Heart left ventricle (tissue), 16 donors: ENCODE measurements around the gene OR6K2. TPM values are rescaled to one million over a fixed set of nuclear protein-coding genes. Genes with fewer than 3 reads are reported as not detected.
A peak's percentile ranks its signal among the peaks of the same experiment; 100 is the strongest.

ENCODE experiments used
- ATAC-seq, 4 donors: fragments of 200-7000 bp; cut with Tn5 transposase; one replicate each; pipeline ENCODE4 v1.9.1; 2020 to 2022; ENCODE audit warnings: moderate library complexity in 4 of 4, mild to moderate bottlenecking in 3 of 4, moderate number of reproducible peaks in 1 of 4
- DNase-seq, 5 donors: peaks; one replicate each; pipeline ENCODE4 v3.0.0-alpha.2; 2020
- H3K27ac ChIP-seq, 12 donors: fragments of 200-600 bp; sonication (generic) in 4 of 12; one replicate each; pipeline versions ENCODE4 v1.5.0 to v1.8.0; 2016 to 2022; ENCODE audit warnings: mild to moderate bottlenecking in 2 of 12
- H3K27me3 ChIP-seq, 9 donors: fragments of 200-600 bp; sonication (generic) in 2 of 9; one replicate each; pipeline versions ENCODE4 v1.5.1 to v1.8.0; 2016 to 2022; ENCODE audit warnings: mild to moderate bottlenecking in 3 of 9
- H3K36me3 ChIP-seq, 9 donors: fragments of 200-600 bp; sonication (generic) in 2 of 9; one replicate each; pipeline versions ENCODE4 v1.5.0 to v1.8.0; 2018 to 2022; ENCODE audit warnings: mild to moderate bottlenecking in 2 of 9
- H3K4me1 ChIP-seq, 12 donors: fragments of 200-600 bp; sonication (generic) in 4 of 12; one replicate each; pipeline versions ENCODE4 v1.5.0 to v1.8.0; 2016 to 2022; ENCODE audit warnings: mild to moderate bottlenecking in 3 of 12
- H3K4me3 ChIP-seq, 12 donors: fragments of 200-600 bp; sonication (generic) in 4 of 12; one replicate each; pipeline versions ENCODE4 v1.5.0 to v1.8.0; 2017 to 2022; ENCODE audit warnings: mild to moderate bottlenecking in 9 of 12, moderate library complexity in 4 of 12
- H3K9me3 ChIP-seq, 12 donors: fragments of 200-600 bp; sonication (generic) in 4 of 12; one replicate each; pipeline versions ENCODE4 v1.5.0 to v1.8.0; 2016 to 2022; ENCODE audit warnings: mild to moderate bottlenecking in 1 of 12
- POLR2A ChIP-seq, 2 donors: fragments of 450-650 bp; IDR thresholded peaks; one replicate each; pipeline ENCODE4 v1.6.1; 2017; ENCODE audit warnings: antibody characterized with exemption in 2 of 2, mild to moderate bottlenecking in 2 of 2, moderate library complexity in 2 of 2
- WGBS, 4 donors: extraction: QIAGEN DNeasy Blood & Tissue Kit in 2 of 4; methylation state at CpG; one replicate each; pipeline versions ENCODE4 v1.1.5 to v1.1.7; 2013 to 2018; 5-methylcytosine and 5-hydroxymethylcytosine counted together
- intact Hi-C, 10 donors: fragments of 100-400 bp; cut with DNase I; formaldehyde crosslinking; loops; one replicate each; pipeline versions ENCODE4 v1.11.1 to v1.14.2; 2022
- polyA plus RNA-seq, 2 donors: library from polyadenylated mRNA; stranded (reverse); fragments of 200-250 nt; gene quantifications; one replicate each; pipeline ENCODE4 v1.2.3, GENCODE V29; 2013
- total RNA-seq, 9 donors: library from RNA; depleted of rRNA in 2 of 9; stranded (reverse); fragments of >200 nt in 2 of 9; fragmentation: NEBNext Ultra II Directional in 3 of 9; extraction: Animal tissue kit (Norgen Biotek cat#: 25700) in 3 of 9; gene quantifications; one replicate each; pipeline versions ENCODE4 v1.1.0 to v1.2.4, GENCODE V29; 2016 to 2023
- TF ChIP-seq, protein P1 (sequence below), 12 donors: fragments of 200-600 bp; sonication (generic) in 4 of 12; IDR thresholded peaks; one replicate each; pipeline versions ENCODE4 v1.5.0 to v1.8.0; 2018 to 2022; ENCODE audit warnings: antibody characterized with exemption in 12 of 12, mild to moderate bottlenecking in 5 of 12
- donor health status: ischemic (EF 13 %, LVEDD 7.1; RV severe dilation, severe dysfunction).
- donor health status: healthy with polysubstance abuse.
- donor health status: DM: no; HTN: yes; CAD: no.
- donor health status: DM: no; HTN: no; CAD: no.
- donor health status: ischemic (EF 25% LVEDD 6.9; RV normal size, moderate dysfunction).
- donor health status: ischemic (EF 25% LVEDD 5.7; RV mildly dilated, moderate dysfunction).
- donor health status: healthy.
- donor health status: DM: yes; HTN: yes; CAD: no.
- donor health status: ischemic (EF 35%, LVEDD 5.7; RV mildly dilated, moderate dysfunction).
- donor health status: nonischemic (EF 11% LVEDD 7.7; RV severe dilation, severe dysfunction).
- donor health status: DM: yes; HTN: yes; CAD: no.
- donor health status: PGD.
- donor health status: ischemic (EF 29% LVEDD 5.4; RV normal size, mild dysfunction).
- donor health status: nonischemic (EF 23%, LVEDD 6.1; RV moderate dilation, normal function).

OR6K2 gene
- total and polyA plus RNA-seq, 11 donors = not detected

DNA sequence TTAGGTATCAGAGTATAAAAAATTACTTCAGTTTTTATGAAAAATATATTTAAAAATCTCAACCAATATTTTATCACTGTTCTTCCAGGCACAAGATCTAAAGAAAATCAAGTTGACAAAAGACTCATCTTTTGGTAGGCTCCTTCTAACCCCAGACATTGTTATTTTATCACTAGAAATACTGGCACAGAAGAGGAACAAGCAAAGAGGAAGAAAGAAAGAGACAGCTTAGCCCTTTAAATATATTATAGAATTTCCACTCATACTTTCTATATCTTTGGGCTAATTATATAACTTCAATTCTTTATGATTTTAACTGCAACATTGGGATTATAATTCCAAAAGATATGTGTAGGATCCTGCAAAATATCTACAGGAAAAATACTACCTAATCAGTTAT, 46.4 kb downstream of the OR6K2 start:
- Histone ChIP-seq H3K4me1 (peaks cover 0 to 25% (median 0%) of the 10 kb centered on the region in 12 donors), H3K27ac (no peak overlapping the region), H3K4me3 (no peak overlapping the region), H3K36me3 (no peaks in the 10 kb centered on the region), H3K9me3 (no peaks in the 10 kb centered on the region), H3K27me3 (no peaks in the 10 kb centered on the region)
- DNase-seq = no peak
- intact Hi-C loops = no loop called here
- ATAC-seq = no peak
- TF ChIP-seq POLR2A (IDR thresholded peaks at IDR 0.05) = no peak
- TF ChIP-seq, protein P1, sequence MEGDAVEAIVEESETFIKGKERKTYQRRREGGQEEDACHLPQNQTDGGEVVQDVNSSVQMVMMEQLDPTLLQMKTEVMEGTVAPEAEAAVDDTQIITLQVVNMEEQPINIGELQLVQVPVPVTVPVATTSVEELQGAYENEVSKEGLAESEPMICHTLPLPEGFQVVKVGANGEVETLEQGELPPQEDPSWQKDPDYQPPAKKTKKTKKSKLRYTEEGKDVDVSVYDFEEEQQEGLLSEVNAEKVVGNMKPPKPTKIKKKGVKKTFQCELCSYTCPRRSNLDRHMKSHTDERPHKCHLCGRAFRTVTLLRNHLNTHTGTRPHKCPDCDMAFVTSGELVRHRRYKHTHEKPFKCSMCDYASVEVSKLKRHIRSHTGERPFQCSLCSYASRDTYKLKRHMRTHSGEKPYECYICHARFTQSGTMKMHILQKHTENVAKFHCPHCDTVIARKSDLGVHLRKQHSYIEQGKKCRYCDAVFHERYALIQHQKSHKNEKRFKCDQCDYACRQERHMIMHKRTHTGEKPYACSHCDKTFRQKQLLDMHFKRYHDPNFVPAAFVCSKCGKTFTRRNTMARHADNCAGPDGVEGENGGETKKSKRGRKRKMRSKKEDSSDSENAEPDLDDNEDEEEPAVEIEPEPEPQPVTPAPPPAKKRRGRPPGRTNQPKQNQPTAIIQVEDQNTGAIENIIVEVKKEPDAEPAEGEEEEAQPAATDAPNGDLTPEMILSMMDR (IDR thresholded peaks at IDR 0.05) = no peak

DNA sequence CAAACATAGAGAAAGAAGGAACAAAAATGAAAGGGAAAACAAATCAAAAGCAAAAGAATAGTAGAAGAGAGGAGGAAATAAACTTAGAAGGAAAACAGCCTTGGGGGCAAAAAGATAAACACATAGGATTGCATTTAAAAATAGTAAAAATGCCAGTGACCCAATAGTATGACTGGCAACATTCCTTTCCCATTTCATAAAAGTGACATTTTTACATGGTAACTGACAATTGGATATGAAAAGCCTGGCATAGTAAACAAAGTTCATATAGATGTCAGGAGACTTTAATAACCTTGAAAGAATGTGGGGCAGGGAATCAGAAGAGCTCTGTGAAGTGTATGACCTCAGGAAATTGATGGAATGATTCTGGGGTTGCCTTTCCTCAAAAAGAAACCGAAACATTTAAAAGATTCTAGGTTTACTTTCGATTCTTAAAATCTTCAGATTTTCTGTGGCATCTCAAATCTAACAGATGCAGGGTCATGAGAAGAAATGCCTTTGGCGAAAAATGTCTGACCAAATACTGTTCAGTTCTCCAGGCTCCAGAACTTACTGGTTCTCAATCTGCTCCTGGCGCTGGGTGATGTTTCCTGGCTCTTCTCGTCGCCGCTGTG, 47.6 kb downstream of the OR6K2 start:
- ATAC-seq = no peak
- H3K4me1 ChIP-seq = peaks cover 0 to 25% (median 0%) of the 10 kb centered on the region in 12 donors

More for the DNA sequence above, 47.6 kb downstream of the OR6K2 start:
- intact Hi-C loops = no loop called here
- Histone ChIP-seq H3K4me3 (no peak overlapping the region), H3K27me3 (no peaks in the 10 kb centered on the region), H3K36me3 (no peaks in the 10 kb centered on the region), H3K27ac (peak overlapping the region in 1 of 12 donors; percentile 1), H3K9me3 (no peaks in the 10 kb centered on the region)
- WGBS, 4 donors = 92 to 97% (median 93%) methylated on average over 7 of the region's 7 CpGs
- TF ChIP-seq, protein P1 (IDR thresholded peaks at IDR 0.05) = no peak
- no peak for TF ChIP-seq POLR2A (IDR thresholded peaks at IDR 0.05)
- no peak for DNase-seq

Other genes starting within 250 kb of the OR6K2 start
- gene OR10K1, start 238.8 kb downstream of the OR6K2 start, total RNA-seq = not detected
- gene OR10K1, start 238.8 kb downstream of the OR6K2 start, polyA plus RNA-seq = not detected
- gene OR10R2, start 228.4 kb downstream of the OR6K2 start, total RNA-seq = not detected
- gene OR10R2, start 228.4 kb downstream of the OR6K2 start, polyA plus RNA-seq = not detected
- gene OR6Y1, start 146.2 kb downstream of the OR6K2 start, total RNA-seq = not detected
- not detected for gene OR6Y1, start 146.2 kb downstream of the OR6K2 start, polyA plus RNA-seq
- gene OR6P1, start 130.1 kb downstream of the OR6K2 start, total RNA-seq = not detected
- gene OR6P1, start 130.1 kb downstream of the OR6K2 start, polyA plus RNA-seq = not detected
- not detected for gene OR10X1, start 120.8 kb downstream of the OR6K2 start, total RNA-seq
- not detected for gene OR10X1, start 120.8 kb downstream of the OR6K2 start, polyA plus RNA-seq
- gene OR10Z1, start 95.4 kb downstream of the OR6K2 start, total RNA-seq = not detected
- not detected for gene OR10Z1, start 95.4 kb downstream of the OR6K2 start, polyA plus RNA-seq
- under 1 TPM in 4 of 9 donors, not detected in 5; 0.08 to 0.99 (median 0.28) TPM for gene SPTA1, start 13.9 kb downstream of the OR6K2 start, total RNA-seq
- gene SPTA1, start 13.9 kb downstream of the OR6K2 start, polyA plus RNA-seq = under 1 TPM; 0.06 to 0.19 TPM
- gene OR6K3, start 20.1 kb upstream of the OR6K2 start, total RNA-seq = not detected
- gene OR6K3, start 20.1 kb upstream of the OR6K2 start, polyA plus RNA-seq = not detected
- not detected for gene OR6K6, start 54.1 kb upstream of the OR6K2 start, total RNA-seq
- not detected for gene OR6K6, start 54.1 kb upstream of the OR6K2 start, polyA plus RNA-seq
- not detected for gene OR6N1, start 71.5 kb upstream of the OR6K2 start, total RNA-seq
- gene OR6N1, start 71.5 kb upstream of the OR6K2 start, polyA plus RNA-seq = not detected
- gene OR6N2, start 80.6 kb upstream of the OR6K2 start, total RNA-seq = not detected
- gene OR6N2, start 80.6 kb upstream of the OR6K2 start, polyA plus RNA-seq = not detected
- gene MNDA, start 130.7 kb upstream of the OR6K2 start, total RNA-seq = 10 to 100 TPM in 2 of 9 donors, 1 to 10 TPM in 7; 1.6 to 38.0 (median 3.3) TPM
- 1 to 10 TPM; 1.1 to 1.8 TPM for gene MNDA, start 130.7 kb upstream of the OR6K2 start, polyA plus RNA-seq
- gene PYHIN1, start 230.9 kb upstream of the OR6K2 start, total RNA-seq = 1 to 10 TPM in 2 of 9 donors, under 1 TPM in 2, not detected in 5; 0.23 to 3.1 (median 0.73) TPM
- gene PYHIN1, start 230.9 kb upstream of the OR6K2 start, polyA plus RNA-seq = under 1 TPM; 0.07 to 0.15 TPM